Measurements from ENCODE around the gene SPRYD3. TPM values are rescaled to one million over a fixed set of nuclear protein-coding genes. Genes with fewer than 3 reads are reported as not detected.

Gene SPRYD3
- total and polyA plus RNA-seq, 2 donors, result 9.1 to 17.3 TPM

- Histone ChIP-seq H3K9me3 (ENCODE audit: control insufficient read depth in 2 of 2, insufficient read depth in 1 of 2, low read length in 1 of 2) (no peaks in the 10 kb centered on the region), H3K27ac (ENCODE audit: low read depth in 1 of 2, low read length in 1 of 2) (no peak overlapping the region), H3K4me3 (ENCODE audit: low read length in 2 of 2) (no peak overlapping the region), H3K27me3 (ENCODE audit: control insufficient read depth in 2 of 2, insufficient read depth in 1 of 2, low read length in 1 of 2) (no peaks in the 10 kb centered on the region), H3K36me3 (ENCODE audit: control insufficient read depth in 2 of 2, insufficient read depth in 2 of 2, low read length in 1 of 2) (peaks cover 31 to 55% of the 10 kb centered on the region in 2 donors), H3K4me1 (ENCODE audit: control insufficient read depth in 2 of 2, insufficient read depth in 2 of 2, low read length in 2 of 2) (no peaks in the 10 kb centered on the region)
- 94% methylated on average over 2 of the region's 2 CpGs for WGBS
- no peak for DNase-seq (ENCODE audit: low read depth in 6 of 9, low spot score in 9 of 9)
Observed at GRCh38 chr12:53014709-53015108, 64.5 kb downstream of the SPRYD3 start.

Other genes starting within 250 kb of the SPRYD3 start
- 1.0 TPM for gene KRT79, start 245.1 kb downstream of the SPRYD3 start, total RNA-seq
- 25.8 TPM for gene KRT79, start 245.1 kb downstream of the SPRYD3 start, polyA plus RNA-seq
- 0.42 TPM for gene KRT78, start 230.4 kb downstream of the SPRYD3 start, total RNA-seq
- 7.2 TPM for gene KRT78, start 230.4 kb downstream of the SPRYD3 start, polyA plus RNA-seq
- 100 TPM for gene KRT8, start 174.3 kb downstream of the SPRYD3 start, total RNA-seq
- 142 TPM for gene KRT8, start 174.3 kb downstream of the SPRYD3 start, polyA plus RNA-seq
- gene KRT18, start 130.3 kb downstream of the SPRYD3 start, total RNA-seq, result 23.6 TPM
- gene KRT18, start 130.3 kb downstream of the SPRYD3 start, polyA plus RNA-seq, result 60.2 TPM
- gene EIF4B, start 72.9 kb downstream of the SPRYD3 start, total RNA-seq, result 432 TPM
- gene EIF4B, start 72.9 kb downstream of the SPRYD3 start, polyA plus RNA-seq, result 148 TPM
- gene TNS2, start 29.3 kb downstream of the SPRYD3 start, total RNA-seq, result 2.3 TPM
- gene TNS2, start 29.3 kb downstream of the SPRYD3 start, polyA plus RNA-seq, result 40.4 TPM
- 10.0 TPM for gene IGFBP6, start 18.3 kb upstream of the SPRYD3 start, total RNA-seq
- 27.4 TPM for gene IGFBP6, start 18.3 kb upstream of the SPRYD3 start, polyA plus RNA-seq
- 0.61 TPM for gene SOAT2, start 24.1 kb upstream of the SPRYD3 start, total RNA-seq
- gene SOAT2, start 24.1 kb upstream of the SPRYD3 start, polyA plus RNA-seq, result 0.71 TPM
- 22.6 TPM for gene ZNF740, start 101.3 kb upstream of the SPRYD3 start, total RNA-seq
- gene ZNF740, start 101.3 kb upstream of the SPRYD3 start, polyA plus RNA-seq, result 10.3 TPM
- gene CSAD, start 101.5 kb upstream of the SPRYD3 start, total RNA-seq, result 7.6 TPM
- 61.7 TPM for gene CSAD, start 101.5 kb upstream of the SPRYD3 start, polyA plus RNA-seq
- 18.9 TPM for gene ITGB7, start 127.9 kb upstream of the SPRYD3 start, total RNA-seq
- 9.5 TPM for gene ITGB7, start 127.9 kb upstream of the SPRYD3 start, polyA plus RNA-seq
- 4.6 TPM for gene RARG, start 152.8 kb upstream of the SPRYD3 start, total RNA-seq
- 8.5 TPM for gene RARG, start 152.8 kb upstream of the SPRYD3 start, polyA plus RNA-seq
- gene ESPL1, start 188.9 kb upstream of the SPRYD3 start, total RNA-seq, result 8.9 TPM
- 1.7 TPM for gene ESPL1, start 188.9 kb upstream of the SPRYD3 start, polyA plus RNA-seq
- gene PFDN5, start 216.2 kb upstream of the SPRYD3 start, total RNA-seq, result 816 TPM
- 1,604 TPM for gene PFDN5, start 216.2 kb upstream of the SPRYD3 start, polyA plus RNA-seq
- 53.0 TPM for gene MYG1, start 220.3 kb upstream of the SPRYD3 start, total RNA-seq
- 57.9 TPM for gene MYG1, start 220.3 kb upstream of the SPRYD3 start, polyA plus RNA-seq
- 52.7 TPM for gene AAAS, start 242.2 kb upstream of the SPRYD3 start, total RNA-seq
- gene AAAS, start 242.2 kb upstream of the SPRYD3 start, polyA plus RNA-seq, result 53.3 TPM